Muscle layer of colon (tissue), 2 donors: Measurements from ENCODE around the gene OAT.

ENCODE experiments used
- H3K27ac ChIP-seq: one replicate; pipeline ENCODE4 v1.7.0; 2013; ENCODE audit warnings: low read depth, mild to moderate bottlenecking, low read length, moderate library complexity
- H3K27me3 ChIP-seq, 2 donors: one replicate each; pipeline ENCODE4 v1.7.0; 2013; ENCODE audit warnings: low read length in 2 of 2, mild to moderate bottlenecking in 2 of 2; ENCODE audit not compliant: insufficient read depth in 2 of 2, control insufficient read depth in 1 of 2
- H3K36me3 ChIP-seq: one replicate; pipeline ENCODE4 v1.7.0; 2013; ENCODE audit warnings: mild to moderate bottlenecking, low read length; ENCODE audit not compliant: insufficient read depth
- H3K4me1 ChIP-seq: one replicate; pipeline ENCODE4 v1.7.0; 2013; ENCODE audit warnings: mild to moderate bottlenecking, low read length; ENCODE audit not compliant: insufficient read depth
- H3K4me3 ChIP-seq, 2 donors: one replicate each; pipeline ENCODE4 v1.7.0; 2013; ENCODE audit warnings: low read length in 2 of 2, low read depth in 1 of 2, mild to moderate bottlenecking in 1 of 2, moderate library complexity in 1 of 2
- H3K9ac ChIP-seq: one replicate; pipeline ENCODE4 v1.7.0; 2013; ENCODE audit warnings: low read length
- H3K9me3 ChIP-seq: one replicate; pipeline ENCODE4 v1.7.0; 2013; ENCODE audit warnings: mild to moderate bottlenecking, low read length
- donor health status: abdominal sarcoma.
- donor health status: Adenocarcinoma of cecum.

Gene OAT

DNA sequence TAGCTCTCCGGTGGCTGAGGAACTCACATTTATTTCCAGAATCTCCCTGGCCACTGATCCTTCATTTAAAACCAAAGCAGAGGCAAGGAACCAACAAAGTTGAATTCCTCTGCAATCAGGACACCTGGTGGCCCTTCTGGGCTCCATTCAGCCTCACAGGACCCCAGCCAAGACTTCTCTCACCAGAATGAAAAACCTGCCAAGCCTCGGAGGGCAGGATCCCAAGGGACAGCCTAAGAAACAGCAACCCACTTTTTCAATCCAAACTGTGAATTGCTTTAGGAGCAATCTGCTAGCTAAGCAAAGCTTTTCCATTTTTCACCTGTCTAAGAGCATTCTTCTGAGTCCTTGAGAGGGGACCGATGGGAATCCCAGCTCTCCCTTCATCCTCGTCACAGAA is 34.6 kb downstream of the OAT start:
- Histone ChIP-seq H3K9ac (no peak overlapping the region), H3K4me3 (no peak overlapping the region), H3K36me3 (no peaks in the 10 kb centered on the region), H3K27ac (no peak overlapping the region), H3K9me3 (no peaks in the 10 kb centered on the region), H3K27me3 (no peaks in the 10 kb centered on the region), H3K4me1 (peaks cover 6% of the 10 kb centered on the region)

DNA sequence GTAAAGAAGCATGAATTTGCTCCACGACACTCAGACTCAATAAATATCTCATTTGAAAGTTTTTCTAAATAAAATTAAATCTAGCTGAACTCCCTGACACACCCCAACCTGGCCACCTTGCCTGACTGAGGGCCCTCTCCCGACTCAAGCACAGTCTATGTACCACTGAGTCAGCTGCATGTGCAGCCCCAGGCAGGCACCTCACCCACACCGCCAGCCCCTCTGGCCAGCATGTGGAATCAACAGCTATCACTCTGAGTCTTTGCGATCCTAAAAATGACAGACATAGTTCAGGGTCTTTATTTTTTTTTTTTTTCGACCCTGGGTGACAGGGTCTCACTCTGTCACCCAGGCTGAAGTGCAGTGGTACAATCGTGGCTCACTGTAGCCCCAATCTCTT is 35.2 kb downstream of the OAT start:
- Histone ChIP-seq H3K27ac (no peak overlapping the region), H3K36me3 (no peaks in the 10 kb centered on the region), H3K9ac (no peak overlapping the region), H3K9me3 (no peaks in the 10 kb centered on the region), H3K27me3 (no peaks in the 10 kb centered on the region), H3K4me1 (peaks cover 1% of the 10 kb centered on the region), H3K4me3 (no peak overlapping the region)

GRCh38 chr10:124381011-124381611 is 37.6 kb downstream of the OAT start:
- Histone ChIP-seq H3K27me3 (no peaks in the 10 kb centered on the region), H3K4me1 (no peaks in the 10 kb centered on the region), H3K36me3 (no peaks in the 10 kb centered on the region), H3K4me3 (no peak overlapping the region), H3K9me3 (no peaks in the 10 kb centered on the region), H3K9ac (no peak overlapping the region), H3K27ac (no peak overlapping the region)

GRCh38 chr10:124380256-124380995 is 38.3 kb downstream of the OAT start:
- Histone ChIP-seq H3K27ac (no peak overlapping the region), H3K4me3 (no peak overlapping the region), H3K27me3 (no peaks in the 10 kb centered on the region), H3K9me3 (no peaks in the 10 kb centered on the region), H3K36me3 (no peaks in the 10 kb centered on the region), H3K4me1 (no peaks in the 10 kb centered on the region), H3K9ac (no peak overlapping the region)

- Histone ChIP-seq H3K4me1 (no peaks in the 10 kb centered on the region), H3K9ac (no peak overlapping the region), H3K36me3 (no peaks in the 10 kb centered on the region), H3K4me3 (no peak overlapping the region), H3K27me3 (no peaks in the 10 kb centered on the region), H3K9me3 (no peaks in the 10 kb centered on the region), H3K27ac (no peak overlapping the region)
Observed at GRCh38 chr10:124379609-124380193, 39.0 kb downstream of the OAT start.

DNA sequence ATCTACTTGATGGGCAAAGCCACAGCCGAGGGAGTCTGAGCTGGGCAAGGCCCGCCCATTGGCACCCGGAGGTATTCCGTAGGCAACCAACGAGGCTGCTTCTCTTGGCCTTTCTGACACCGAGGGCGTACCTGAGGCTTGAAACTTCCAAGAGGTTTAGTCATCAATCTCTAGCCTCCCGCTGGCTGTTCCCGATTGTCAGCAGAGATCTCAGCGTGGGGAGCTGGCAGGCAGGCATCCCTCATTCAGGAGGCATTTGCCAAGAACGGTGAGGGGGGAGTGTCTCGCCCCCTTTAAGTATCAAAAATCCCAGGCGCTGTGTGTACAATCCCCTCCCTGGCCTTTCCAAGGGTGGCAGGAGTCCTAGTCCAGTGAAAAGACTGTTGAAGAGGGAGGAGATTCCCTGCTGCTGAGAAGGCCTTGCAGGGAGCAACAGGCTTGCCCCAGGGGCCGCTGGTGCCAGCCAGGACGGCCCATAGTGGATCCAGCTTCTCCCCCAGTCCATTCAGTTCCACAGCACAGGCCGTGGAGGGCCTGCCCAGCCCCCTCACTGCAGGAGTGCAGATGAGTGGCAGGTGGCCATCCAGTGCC is 39.7 kb downstream of the OAT start:
- H3K36me3 ChIP-seq, result no peaks in the 10 kb centered on the region
- H3K4me3 ChIP-seq, result no peak overlapping the region
- no peak overlapping the region for H3K27ac ChIP-seq
- H3K9me3 ChIP-seq, result no peaks in the 10 kb centered on the region
- no peaks in the 10 kb centered on the region for H3K27me3 ChIP-seq
- no peak overlapping the region for H3K9ac ChIP-seq
- H3K4me1 ChIP-seq, result no peaks in the 10 kb centered on the region

DNA sequence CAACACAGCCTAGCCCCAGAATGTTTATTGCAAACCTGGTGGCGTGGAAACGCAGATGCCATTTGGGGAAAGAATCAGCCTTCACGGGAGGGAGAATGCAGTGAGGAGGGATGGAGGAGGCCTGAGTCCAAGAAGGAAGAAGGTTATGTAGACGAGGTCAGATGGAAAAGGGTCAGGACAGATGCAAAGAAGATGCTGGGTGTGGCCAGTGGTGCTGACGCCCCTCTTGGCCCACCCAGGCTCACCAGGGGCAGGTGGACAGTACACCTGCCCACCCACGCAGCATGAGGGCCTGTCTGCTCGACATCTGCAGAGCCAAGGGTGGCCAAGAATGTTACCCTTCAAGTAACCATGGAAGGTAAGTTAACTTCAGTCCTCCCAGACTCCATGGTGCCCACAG is 40.5 kb downstream of the OAT start:
- Histone ChIP-seq H3K9ac (no peak overlapping the region), H3K27me3 (no peaks in the 10 kb centered on the region), H3K9me3 (no peaks in the 10 kb centered on the region), H3K4me3 (no peak overlapping the region), H3K36me3 (no peaks in the 10 kb centered on the region), H3K4me1 (no peaks in the 10 kb centered on the region), H3K27ac (no peak overlapping the region)

- Histone ChIP-seq H3K27me3 (no peaks in the 10 kb centered on the region), H3K27ac (no peak overlapping the region), H3K4me1 (no peaks in the 10 kb centered on the region), H3K9ac (no peak overlapping the region), H3K4me3 (no peak overlapping the region), H3K36me3 (no peaks in the 10 kb centered on the region), H3K9me3 (no peaks in the 10 kb centered on the region)
Observed at GRCh38 chr10:124377101-124377500, 41.6 kb downstream of the OAT start.

DNA sequence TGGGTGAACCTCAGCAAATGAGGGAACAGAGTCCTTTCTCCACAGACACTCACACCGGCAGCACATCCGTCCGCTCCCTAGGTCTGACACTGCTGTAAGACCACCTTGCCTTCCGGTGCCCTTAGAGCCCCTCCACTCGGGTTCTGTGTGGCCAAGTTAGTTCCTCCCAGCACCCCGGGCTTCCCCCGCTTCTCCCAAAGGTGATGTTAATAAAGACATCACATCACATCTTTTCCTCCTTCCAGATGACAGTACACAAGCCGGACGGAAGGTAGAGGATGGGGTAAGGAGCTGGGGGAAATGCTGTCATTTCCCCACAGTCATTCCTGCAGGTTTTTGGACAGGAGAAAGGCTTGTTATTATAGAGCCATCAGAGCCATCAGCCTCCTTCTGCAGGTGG is 42.3 kb downstream of the OAT start:
- no peaks in the 10 kb centered on the region for H3K9me3 ChIP-seq
- H3K27me3 ChIP-seq, result no peaks in the 10 kb centered on the region
- no peak overlapping the region for H3K4me3 ChIP-seq
- H3K27ac ChIP-seq, result no peak overlapping the region
- H3K9ac ChIP-seq, result no peak overlapping the region
- no peaks in the 10 kb centered on the region for H3K36me3 ChIP-seq
- no peaks in the 10 kb centered on the region for H3K4me1 ChIP-seq

DNA sequence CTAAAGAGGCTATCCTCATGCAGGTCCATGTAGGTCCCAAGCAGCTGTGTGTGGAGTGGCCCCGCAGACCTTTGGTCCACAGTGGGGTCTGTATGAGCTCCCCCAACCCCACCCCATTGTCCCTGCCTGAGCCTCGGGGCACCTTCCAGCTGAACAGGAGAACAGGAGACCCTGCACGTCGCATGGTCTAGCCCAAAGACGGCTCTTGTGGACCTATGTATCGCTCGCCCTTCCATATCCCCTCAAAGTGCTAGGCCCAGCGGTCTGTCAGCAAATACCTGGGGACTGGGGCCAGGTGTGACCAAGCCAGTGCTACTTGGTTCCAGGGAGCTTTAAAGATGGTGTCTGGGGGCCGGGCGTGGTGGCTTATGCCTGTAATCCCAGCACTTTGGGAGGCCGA is 43.0 kb downstream of the OAT start:
- H3K4me1 ChIP-seq, result no peaks in the 10 kb centered on the region
- no peaks in the 10 kb centered on the region for H3K36me3 ChIP-seq
- H3K9ac ChIP-seq, result no peak overlapping the region
- no peaks in the 10 kb centered on the region for H3K27me3 ChIP-seq
- H3K4me3 ChIP-seq, result no peak overlapping the region
- no peak overlapping the region for H3K27ac ChIP-seq
- H3K9me3 ChIP-seq, result no peaks in the 10 kb centered on the region

- Histone ChIP-seq H3K9me3 (no peaks in the 10 kb centered on the region), H3K9ac (no peak overlapping the region), H3K27ac (no peak overlapping the region), H3K4me1 (no peaks in the 10 kb centered on the region), H3K27me3 (no peaks in the 10 kb centered on the region), H3K36me3 (no peaks in the 10 kb centered on the region), H3K4me3 (no peak overlapping the region)
Observed at GRCh38 chr10:124375353-124375614, 43.4 kb downstream of the OAT start.
